ENCODE results near the gene UBE2G1. TPM values are rescaled to one million over a fixed set of nuclear protein-coding genes. Genes with fewer than 3 reads are reported as not detected.
A peak's percentile ranks its signal among the peaks of the same experiment; 100 is the strongest.

The UBE2G1 gene
- total RNA-seq, 1 donor from 2014 or later = 80.0 TPM

- no peak for TF ChIP-seq CTCF (IDR thresholded peaks at IDR 0.05)
- Mint-ChIP-seq H3K4me1 (ENCODE audit: low read depth) (peaks cover 35% of the 10 kb centered on the region), H3K9me3 (ENCODE audit: low read depth) (no peaks in the 10 kb centered on the region), H3K27ac (ENCODE audit: unreplicated experiment) (peak overlapping the region; percentile 45), H3K4me3 (ENCODE audit: unreplicated experiment) (no peak overlapping the region), H3K36me3 (ENCODE audit: low read depth) (no peaks in the 10 kb centered on the region), H3K27me3 (ENCODE audit: low read depth) (no peaks in the 10 kb centered on the region)
- DNase-seq (ENCODE audit: low spot score) = no peak
These were observed 117.8 kb downstream of the UBE2G1 start for GRCh38 chr17:4248504-4249277.

GRCh38 chr17:4247971-4248388 is 118.5 kb downstream of the UBE2G1 start:
- no peak for TF ChIP-seq CTCF (IDR thresholded peaks at IDR 0.05)

GRCh38 chr17:4247361-4247970 is 119.0 kb downstream of the UBE2G1 start:
- DNase-seq (ENCODE audit: low spot score) = no peak
- Mint-ChIP-seq H3K9me3 (ENCODE audit: low read depth) (no peaks in the 10 kb centered on the region), H3K4me1 (ENCODE audit: low read depth) (peaks cover 32% of the 10 kb centered on the region), H3K27ac (ENCODE audit: unreplicated experiment) (no peak overlapping the region), H3K4me3 (ENCODE audit: unreplicated experiment) (no peak overlapping the region), H3K36me3 (ENCODE audit: low read depth) (no peaks in the 10 kb centered on the region), H3K27me3 (ENCODE audit: low read depth) (no peaks in the 10 kb centered on the region)
- TF ChIP-seq CTCF (IDR thresholded peaks at IDR 0.05) = no peak

More at GRCh38 chr17:4247971-4248388, 118.5 kb downstream of the UBE2G1 start:
- Mint-ChIP-seq H3K36me3 (ENCODE audit: low read depth) (no peaks in the 10 kb centered on the region), H3K4me1 (ENCODE audit: low read depth) (peaks cover 32% of the 10 kb centered on the region), H3K27ac (ENCODE audit: unreplicated experiment) (no peak overlapping the region), H3K4me3 (ENCODE audit: unreplicated experiment) (no peak overlapping the region), H3K27me3 (ENCODE audit: low read depth) (no peaks in the 10 kb centered on the region), H3K9me3 (ENCODE audit: low read depth) (no peaks in the 10 kb centered on the region)
- DNase-seq (ENCODE audit: low spot score) = no peak

GRCh38 chr17:4246674-4247073 is 119.8 kb downstream of the UBE2G1 start:
- peaks cover 1% of the 10 kb centered on the region for H3K36me3 Mint-ChIP-seq (ENCODE audit: low read depth)
- no peak overlapping the region for H3K27ac Mint-ChIP-seq (ENCODE audit: unreplicated experiment)
- no peak overlapping the region for H3K4me3 Mint-ChIP-seq (ENCODE audit: unreplicated experiment)
- no peaks in the 10 kb centered on the region for H3K27me3 Mint-ChIP-seq (ENCODE audit: low read depth)
- DNase-seq (ENCODE audit: low spot score) = no peak
- no peak for TF ChIP-seq CTCF (IDR thresholded peaks at IDR 0.05)
- no peaks in the 10 kb centered on the region for H3K9me3 Mint-ChIP-seq (ENCODE audit: low read depth)
- H3K4me1 Mint-ChIP-seq (ENCODE audit: low read depth) = peaks cover 32% of the 10 kb centered on the region

- H3K4me3 Mint-ChIP-seq (ENCODE audit: unreplicated experiment) = no peak overlapping the region
- peaks cover 6% of the 10 kb centered on the region for H3K4me1 Mint-ChIP-seq (ENCODE audit: low read depth)
- no peak for DNase-seq (ENCODE audit: low spot score)
- TF ChIP-seq CTCF (IDR thresholded peaks at IDR 0.05) = no peak
- peaks cover 8% of the 10 kb centered on the region for H3K36me3 Mint-ChIP-seq (ENCODE audit: low read depth)
- H3K27ac Mint-ChIP-seq (ENCODE audit: unreplicated experiment) = no peak overlapping the region
- no peaks in the 10 kb centered on the region for H3K9me3 Mint-ChIP-seq (ENCODE audit: low read depth)
- no peaks in the 10 kb centered on the region for H3K27me3 Mint-ChIP-seq (ENCODE audit: low read depth)
These were observed 124.9 kb downstream of the UBE2G1 start for GRCh38 chr17:4241535-4241934.

All from chondrocyte (in vitro differentiated cells).